ENCODE results near the gene FGF11. TPM values are rescaled to one million over a fixed set of nuclear protein-coding genes. Genes with fewer than 3 reads are reported as not detected.
A peak's percentile ranks its signal among the peaks of the same experiment; 100 is the strongest.

Gene FGF11
- polyA plus RNA-seq, 1 of the 3 experiments (the other 2 are of a cell fraction), result 1.9 TPM

DNA sequence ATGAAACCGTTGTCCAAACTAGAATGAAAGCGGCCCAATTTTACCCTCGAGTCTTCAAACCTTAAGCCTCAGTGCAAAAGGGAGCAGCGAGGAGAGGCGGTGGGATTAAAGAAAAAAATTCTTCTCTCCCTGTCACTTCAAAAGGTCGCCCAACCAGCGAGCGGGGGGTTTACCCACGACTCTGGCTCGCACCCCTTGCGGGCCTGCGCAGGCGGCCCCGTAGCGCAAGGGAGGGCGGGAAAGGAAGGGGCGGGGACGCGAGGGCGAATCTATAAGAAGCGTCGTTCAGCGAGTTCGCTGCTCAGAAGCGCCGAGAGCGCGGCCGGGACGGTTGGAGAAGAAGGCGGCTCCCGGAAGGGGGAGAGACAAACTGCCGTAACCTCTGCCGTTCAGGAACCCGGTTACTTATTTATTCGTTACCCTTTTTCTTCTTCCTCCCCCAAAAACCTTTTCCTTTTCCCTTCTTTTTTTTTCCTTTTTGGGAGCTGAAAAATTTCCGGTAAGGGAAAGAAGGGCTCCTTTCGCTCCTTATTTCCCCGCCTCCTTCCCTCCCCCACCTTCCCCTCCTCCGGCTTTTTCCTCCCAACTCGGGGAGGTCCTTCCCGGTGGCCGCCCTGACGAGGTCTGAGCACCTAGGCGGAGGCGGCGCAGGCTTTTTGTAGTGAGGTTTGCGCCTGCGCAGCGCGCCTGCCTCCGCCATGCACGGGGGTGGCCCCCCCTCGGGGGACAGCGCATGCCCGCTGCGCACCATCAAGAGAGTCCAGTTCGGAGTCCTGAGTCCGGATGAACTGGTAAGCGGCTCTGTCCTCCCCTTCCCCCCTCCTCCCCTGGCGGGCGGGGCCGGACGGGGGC is 45.0 kb downstream of the FGF11 start, which contains the start of gene POLR2A (continued):
- TF ChIP-seq, protein P1, sequence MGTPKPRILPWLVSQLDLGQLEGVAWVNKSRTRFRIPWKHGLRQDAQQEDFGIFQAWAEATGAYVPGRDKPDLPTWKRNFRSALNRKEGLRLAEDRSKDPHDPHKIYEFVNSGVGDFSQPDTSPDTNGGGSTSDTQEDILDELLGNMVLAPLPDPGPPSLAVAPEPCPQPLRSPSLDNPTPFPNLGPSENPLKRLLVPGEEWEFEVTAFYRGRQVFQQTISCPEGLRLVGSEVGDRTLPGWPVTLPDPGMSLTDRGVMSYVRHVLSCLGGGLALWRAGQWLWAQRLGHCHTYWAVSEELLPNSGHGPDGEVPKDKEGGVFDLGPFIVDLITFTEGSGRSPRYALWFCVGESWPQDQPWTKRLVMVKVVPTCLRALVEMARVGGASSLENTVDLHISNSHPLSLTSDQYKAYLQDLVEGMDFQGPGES (IDR thresholded peaks at IDR 0.05; ENCODE audit: low read depth, low read length), result no peak
- TF ChIP-seq CHD2 (IDR thresholded peaks at IDR 0.05; ENCODE audit: low read length, partially characterized antibody) (peak; percentile 51), RXRA (IDR thresholded peaks at IDR 0.05; ENCODE audit: borderline replicate concordance, low read depth) (no peak), GABPA (IDR thresholded peaks at IDR 0.05; ENCODE audit: low read depth) (peak; percentile 45; the same call in 1 of the 2 replicates)
- TF ChIP-seq, protein P2, sequence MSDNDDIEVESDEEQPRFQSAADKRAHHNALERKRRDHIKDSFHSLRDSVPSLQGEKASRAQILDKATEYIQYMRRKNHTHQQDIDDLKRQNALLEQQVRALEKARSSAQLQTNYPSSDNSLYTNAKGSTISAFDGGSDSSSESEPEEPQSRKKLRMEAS (IDR thresholded peaks at IDR 0.05; ENCODE audit: low read depth), result peak; percentile 58; the same call in 1 of the 2 replicates
- TF ChIP-seq, protein P3, sequence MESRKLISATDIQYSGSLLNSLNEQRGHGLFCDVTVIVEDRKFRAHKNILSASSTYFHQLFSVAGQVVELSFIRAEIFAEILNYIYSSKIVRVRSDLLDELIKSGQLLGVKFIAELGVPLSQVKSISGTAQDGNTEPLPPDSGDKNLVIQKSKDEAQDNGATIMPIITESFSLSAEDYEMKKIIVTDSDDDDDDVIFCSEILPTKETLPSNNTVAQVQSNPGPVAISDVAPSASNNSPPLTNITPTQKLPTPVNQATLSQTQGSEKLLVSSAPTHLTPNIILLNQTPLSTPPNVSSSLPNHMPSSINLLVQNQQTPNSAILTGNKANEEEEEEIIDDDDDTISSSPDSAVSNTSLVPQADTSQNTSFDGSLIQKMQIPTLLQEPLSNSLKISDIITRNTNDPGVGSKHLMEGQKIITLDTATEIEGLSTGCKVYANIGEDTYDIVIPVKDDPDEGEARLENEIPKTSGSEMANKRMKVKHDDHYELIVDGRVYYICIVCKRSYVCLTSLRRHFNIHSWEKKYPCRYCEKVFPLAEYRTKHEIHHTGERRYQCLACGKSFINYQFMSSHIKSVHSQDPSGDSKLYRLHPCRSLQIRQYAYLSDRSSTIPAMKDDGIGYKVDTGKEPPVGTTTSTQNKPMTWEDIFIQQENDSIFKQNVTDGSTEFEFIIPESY (IDR thresholded peaks at IDR 0.05; ENCODE audit: borderline replicate concordance, low read depth), result no peak
- TF ChIP-seq, protein P4, sequence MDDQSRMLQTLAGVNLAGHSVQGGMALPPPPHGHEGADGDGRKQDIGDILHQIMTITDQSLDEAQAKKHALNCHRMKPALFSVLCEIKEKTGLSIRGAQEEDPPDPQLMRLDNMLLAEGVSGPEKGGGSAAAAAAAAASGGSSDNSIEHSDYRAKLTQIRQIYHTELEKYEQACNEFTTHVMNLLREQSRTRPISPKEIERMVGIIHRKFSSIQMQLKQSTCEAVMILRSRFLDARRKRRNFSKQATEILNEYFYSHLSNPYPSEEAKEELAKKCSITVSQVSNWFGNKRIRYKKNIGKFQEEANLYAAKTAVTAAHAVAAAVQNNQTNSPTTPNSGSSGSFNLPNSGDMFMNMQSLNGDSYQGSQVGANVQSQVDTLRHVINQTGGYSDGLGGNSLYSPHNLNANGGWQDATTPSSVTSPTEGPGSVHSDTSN (IDR thresholded peaks at IDR 0.05), result 0 out of 2 replicates have a peak, but pooled peaks have one; percentile 26

DNA sequence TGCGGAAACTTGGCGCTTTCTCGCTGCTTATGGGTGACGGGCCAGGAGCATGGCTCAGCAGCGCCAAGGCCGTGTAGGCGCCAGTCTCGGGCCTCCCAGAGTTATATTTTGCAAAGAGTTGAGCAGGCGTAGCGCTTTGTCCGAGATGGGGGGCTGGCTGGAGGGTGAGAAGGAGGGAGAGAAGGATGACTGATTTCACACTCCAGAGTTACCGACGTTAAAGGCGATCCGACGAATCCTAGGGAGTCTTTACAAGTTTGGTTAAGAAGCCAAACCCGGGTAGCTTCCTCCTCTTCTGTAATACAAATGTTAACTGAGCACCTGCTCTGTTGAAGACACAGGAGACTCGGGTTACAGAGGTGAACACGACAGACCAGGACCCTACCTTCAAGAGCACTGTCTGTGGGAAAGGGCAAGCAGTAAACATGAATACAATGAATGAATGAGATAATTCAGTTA is 45.6 kb downstream of the FGF11 start:
- H3K36me3 ChIP-seq (replicated peaks in 1 of 2; ENCODE audit: control insufficient read depth in 1 of 2, insufficient read depth in 2 of 2, low read length in 1 of 2), result peaks cover 0 to 3% of the 10 kb centered on the region in 2 experiments
- no peaks in the 10 kb centered on the region for H3K9me2 ChIP-seq
- H3K4me3 ChIP-seq (ENCODE audit: low read depth in 2 of 2, low read length in 1 of 2), result peak overlapping the region; percentile 85 to 100
- H3K79me2 ChIP-seq (ENCODE audit: insufficient read depth), result peaks cover 82% of the 10 kb centered on the region
- peak overlapping the region; percentile 72 to 99 for H3K27ac ChIP-seq (ENCODE audit: low read depth in 2 of 2, low read length in 1 of 2)
- H3K4me1 ChIP-seq (ENCODE audit: control insufficient read depth in 1 of 2, insufficient read depth in 2 of 2, low read depth in 1 of 2, low read length in 1 of 2), result peaks cover 30 to 34% of the 10 kb centered on the region in 2 experiments
- H3K9me3 ChIP-seq, result no peaks in the 10 kb centered on the region
- H3K27me3 ChIP-seq (ENCODE audit: insufficient read depth), result no peaks in the 10 kb centered on the region
- WGBS (ENCODE audit: low lambda C conversion rate), result under 1% methylated on average over 15 of the region's 19 CpGs
- peak overlapping the region; percentile 100 for H3K9ac ChIP-seq
- no peak for DNase-seq
- H3K4me2 ChIP-seq, result peak overlapping the region; percentile 90
- H3F3A ChIP-seq (replicated peaks; ENCODE audit: insufficient read depth), result peaks cover 9% of the 10 kb centered on the region
- H2AFZ ChIP-seq (ENCODE audit: low read depth), result no peak overlapping the region
- peaks cover 52% of the 10 kb centered on the region for H4K20me1 ChIP-seq (ENCODE audit: insufficient read depth)
- ChIA-PET CTCF (interaction anchor here (0.9 to 4.4 kb wide), 5 partner anchors 12 to 308 kb away, joined by 3 to 22 read pairs (median 4); no protein-coding TSS in a partner anchor), POLR2A (interaction anchor here (0.6 to 2.3 kb wide), 8 partner anchors 28 to 202 kb away, joined by 3 to 19 read pairs (median 6); partner anchors contain the start of genes FGF11, TP53 and WRAP53)
- TF ChIP-seq RXRA (IDR thresholded peaks at IDR 0.05; ENCODE audit: borderline replicate concordance, low read depth) (no peak), ELF1 (IDR thresholded peaks at IDR 0.05) (no peak), MXI1 (IDR thresholded peaks at IDR 0.05; ENCODE audit: low read depth, low read length) (peak; percentile 94; the same call in 1 of the 2 replicates), FOXM1 (IDR thresholded peaks at IDR 0.05; ENCODE audit: low read depth) (no peak), JUND (IDR thresholded peaks at IDR 0.05) (no peak), YY1 (IDR thresholded peaks at IDR 0.05; ENCODE audit: low read depth) (no peak), MEF2A (IDR thresholded peaks at IDR 0.05; ENCODE audit: borderline replicate concordance, low read depth) (no peak), TAF1 (IDR thresholded peaks at IDR 0.05; ENCODE audit: borderline replicate concordance, low read depth, low read length) (no peak), GABPA (IDR thresholded peaks at IDR 0.05; ENCODE audit: low read depth) (no peak; the same call in 1 of the 2 replicates), SMC3 (IDR thresholded peaks at IDR 0.05; ENCODE audit: low read depth, low read length) (no peak), CHD2 (IDR thresholded peaks at IDR 0.05; ENCODE audit: low read length, partially characterized antibody) (no peak), NFIC (IDR thresholded peaks at IDR 0.05; ENCODE audit: borderline replicate concordance) (peak; percentile 51; the same call in 1 of the 2 replicates), EZH2phosphoT487 (IDR thresholded peaks at IDR 0.05; ENCODE audit: borderline replicate concordance, low read depth) (no peak), RAD21 (IDR thresholded peaks at IDR 0.05; ENCODE audit: low read length) (peak; percentile 18; the same call in 1 of the 2 replicates)
- TF ChIP-seq, protein P4 (IDR thresholded peaks at IDR 0.05), result no peak
- TF ChIP-seq, protein P5, sequence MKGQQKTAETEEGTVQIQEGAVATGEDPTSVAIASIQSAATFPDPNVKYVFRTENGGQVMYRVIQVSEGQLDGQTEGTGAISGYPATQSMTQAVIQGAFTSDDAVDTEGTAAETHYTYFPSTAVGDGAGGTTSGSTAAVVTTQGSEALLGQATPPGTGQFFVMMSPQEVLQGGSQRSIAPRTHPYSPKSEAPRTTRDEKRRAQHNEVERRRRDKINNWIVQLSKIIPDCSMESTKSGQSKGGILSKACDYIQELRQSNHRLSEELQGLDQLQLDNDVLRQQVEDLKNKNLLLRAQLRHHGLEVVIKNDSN (IDR thresholded peaks at IDR 0.05; ENCODE audit: borderline replicate concordance, low read depth), result no peak
- TF ChIP-seq, protein P2 (IDR thresholded peaks at IDR 0.05; ENCODE audit: low read depth), result peak; percentile 83; the same call in 1 of the 2 replicates
- TF ChIP-seq, protein P1 (IDR thresholded peaks at IDR 0.05; ENCODE audit: low read depth, low read length), result no peak

Data from SK-N-SH (cell line).